OCI-M2 (cell line): ENCODE measurements around the gene CNPPD1.

Experiments used
- DNase-seq: peaks from one replicate; lab custom pipeline; 2025; ENCODE audit not compliant: unreplicated experiment; lab: John Stamatoyannopoulos, UW

Gene CNPPD1

DNA sequence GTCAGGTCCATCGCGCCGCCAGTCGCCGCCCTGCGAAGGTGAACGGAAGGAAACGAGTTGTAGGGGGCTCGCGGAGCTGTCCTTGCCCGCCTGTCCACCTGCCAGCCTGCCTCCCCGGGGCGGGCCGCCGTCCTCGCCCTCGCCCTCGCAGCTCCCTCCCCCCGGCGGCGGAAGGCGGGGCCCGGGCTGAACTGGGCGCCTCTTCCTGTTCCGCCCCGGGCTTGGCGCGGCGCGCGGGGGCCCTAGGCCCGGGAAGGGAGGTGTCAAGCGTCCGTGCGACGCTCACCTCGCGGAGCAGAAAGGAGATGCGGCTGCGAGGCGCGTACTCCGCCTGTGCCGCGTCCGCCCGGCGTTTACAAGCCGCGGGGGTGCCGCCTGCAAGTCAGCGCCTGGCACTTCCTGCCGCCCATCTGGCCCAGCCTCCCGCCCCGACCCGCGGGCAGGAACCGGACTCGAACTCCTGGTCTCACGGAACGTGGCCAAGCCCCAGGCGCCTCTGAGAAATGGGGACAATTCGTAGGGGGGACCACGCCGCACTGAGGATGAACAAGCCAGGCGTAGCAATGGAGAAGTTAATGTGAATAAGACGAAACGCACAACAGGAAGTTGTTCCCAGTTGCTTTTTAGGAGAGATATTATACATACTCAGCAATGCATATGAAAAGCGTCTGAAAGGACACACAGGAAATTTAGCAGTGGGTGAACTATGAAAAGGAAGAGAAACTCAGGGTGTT is at the start of gene CNPPD1:
CNPPD1 (minus strand) TSS at position 108 of the 734 bp plus-strand sequence; CDS start at position 11, 97 bp downstream.
- DNase-seq = no peak

DNA sequence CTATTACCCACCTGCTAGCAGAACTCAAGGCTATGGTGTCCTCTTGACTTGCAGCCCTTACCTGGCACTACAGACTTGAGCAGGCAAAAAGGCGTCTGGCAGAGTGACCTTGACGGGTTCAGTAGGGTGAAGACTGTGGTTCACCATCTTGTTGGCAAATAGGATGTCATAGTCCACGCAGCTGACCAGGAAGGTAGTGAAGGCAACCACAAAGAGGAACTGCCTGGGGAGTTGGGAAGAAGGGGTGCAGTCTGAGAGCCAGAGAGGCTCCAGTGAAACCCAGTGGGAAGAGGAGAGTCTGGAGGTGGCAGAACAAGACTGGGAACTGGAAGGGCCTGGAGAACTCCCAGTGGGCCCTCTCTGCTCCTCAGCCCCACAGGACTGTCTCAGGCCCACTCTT is 48.6 kb upstream of the CNPPD1 start:
- no peak for DNase-seq

DNA sequence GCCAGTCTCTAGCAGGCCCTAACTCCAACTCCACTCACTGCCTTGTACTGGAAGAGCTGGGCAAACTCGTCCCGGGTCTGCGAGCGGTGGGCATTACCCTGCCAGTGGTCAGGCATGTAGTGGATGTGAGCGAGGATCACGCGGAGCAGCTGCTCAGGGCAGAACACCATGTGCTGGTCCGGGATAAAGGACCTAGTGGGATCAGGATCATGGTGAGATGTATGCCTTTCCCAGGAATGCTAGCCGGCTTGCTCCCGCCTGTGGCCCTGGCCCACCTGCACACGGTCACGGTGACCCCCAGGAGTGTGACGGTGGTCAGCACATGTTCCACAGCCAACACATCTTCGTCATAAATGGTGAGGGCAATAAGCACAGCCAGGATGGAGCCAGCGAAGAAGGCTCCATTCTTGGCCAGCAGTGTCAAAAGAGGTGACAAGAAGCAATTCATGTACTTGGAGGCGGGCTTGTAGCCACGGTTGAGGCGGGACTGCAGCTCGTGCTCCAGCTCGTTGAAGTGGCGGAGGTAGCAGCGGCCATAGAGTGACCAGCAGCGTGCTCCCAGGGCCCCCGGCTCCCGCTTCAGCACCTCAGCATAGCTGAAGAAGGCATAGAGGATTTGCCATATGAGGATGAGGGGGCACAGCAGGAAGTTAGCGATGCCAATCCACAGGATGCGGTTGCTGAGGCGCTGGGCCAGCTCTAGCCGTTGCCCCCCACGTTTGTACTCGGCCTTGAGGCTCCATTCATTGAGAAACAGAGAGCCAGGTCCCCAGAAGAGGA is 47.3 kb upstream of the CNPPD1 start:
- no peak for DNase-seq

DNA sequence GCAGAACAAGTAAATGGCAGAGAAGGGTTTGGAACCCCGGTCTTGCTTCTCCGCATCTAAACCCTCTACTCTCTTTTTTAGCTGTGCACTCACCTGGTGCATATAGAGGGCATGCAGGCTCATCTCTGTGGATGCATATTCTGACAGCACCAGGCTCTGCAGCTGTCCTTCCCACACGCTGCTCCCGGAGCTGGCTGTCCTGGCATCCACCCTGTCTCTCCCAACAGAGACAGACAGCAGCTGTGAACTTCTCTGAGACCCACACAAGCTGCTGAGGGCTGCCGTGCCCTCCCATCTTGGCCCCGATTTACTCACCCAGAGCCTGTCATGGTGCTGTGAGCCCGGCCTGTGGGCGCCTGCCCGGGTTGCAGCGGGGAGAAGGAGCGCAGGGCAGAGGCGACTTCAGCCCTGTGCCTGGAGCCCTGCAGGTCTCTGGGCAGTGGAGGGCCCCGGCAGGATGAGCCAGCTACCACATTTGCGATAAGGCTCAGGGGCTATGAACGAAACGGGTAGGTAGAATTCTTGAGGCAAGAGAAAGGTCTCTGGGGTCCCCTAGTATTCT is 45.3 kb upstream of the CNPPD1 start:
- DNase-seq = no peak

DNA sequence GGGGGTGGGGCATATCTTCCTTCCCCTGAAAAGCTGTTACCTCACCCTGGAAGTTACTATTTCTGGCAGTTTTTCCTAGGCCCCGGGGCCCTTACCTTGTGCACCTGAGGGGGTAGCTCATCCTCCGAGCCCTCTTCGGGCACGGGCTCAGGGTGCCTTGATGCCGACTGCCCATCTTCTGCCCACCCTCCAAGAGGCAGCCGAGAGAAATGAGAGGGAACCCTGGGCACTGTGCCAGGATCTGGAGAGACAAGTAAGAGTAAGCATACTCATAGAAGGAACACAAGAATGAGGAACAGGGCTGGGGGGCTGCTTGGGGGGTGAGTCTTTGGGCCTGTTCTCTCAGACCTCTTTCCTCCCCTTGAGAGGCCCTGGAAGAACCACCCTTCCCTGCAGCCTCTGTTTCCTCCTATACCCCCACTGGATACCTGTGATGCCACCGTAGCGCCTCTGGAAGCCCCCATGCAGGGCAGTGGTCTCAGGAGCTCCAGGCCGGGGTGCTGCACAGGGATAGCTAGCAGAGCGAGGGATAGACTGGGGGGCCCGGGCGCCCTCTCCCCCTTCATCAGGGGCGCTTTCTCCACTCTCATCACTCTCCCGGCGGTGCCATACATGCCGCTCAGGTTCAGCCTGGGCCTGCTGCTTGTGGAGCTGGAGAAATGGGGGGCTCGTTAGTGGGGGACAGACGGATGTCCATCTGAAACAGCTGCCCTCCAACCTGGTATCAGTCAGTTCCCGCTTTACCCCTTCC is 44.1 kb upstream of the CNPPD1 start:
- DNase-seq = no peak

DNA sequence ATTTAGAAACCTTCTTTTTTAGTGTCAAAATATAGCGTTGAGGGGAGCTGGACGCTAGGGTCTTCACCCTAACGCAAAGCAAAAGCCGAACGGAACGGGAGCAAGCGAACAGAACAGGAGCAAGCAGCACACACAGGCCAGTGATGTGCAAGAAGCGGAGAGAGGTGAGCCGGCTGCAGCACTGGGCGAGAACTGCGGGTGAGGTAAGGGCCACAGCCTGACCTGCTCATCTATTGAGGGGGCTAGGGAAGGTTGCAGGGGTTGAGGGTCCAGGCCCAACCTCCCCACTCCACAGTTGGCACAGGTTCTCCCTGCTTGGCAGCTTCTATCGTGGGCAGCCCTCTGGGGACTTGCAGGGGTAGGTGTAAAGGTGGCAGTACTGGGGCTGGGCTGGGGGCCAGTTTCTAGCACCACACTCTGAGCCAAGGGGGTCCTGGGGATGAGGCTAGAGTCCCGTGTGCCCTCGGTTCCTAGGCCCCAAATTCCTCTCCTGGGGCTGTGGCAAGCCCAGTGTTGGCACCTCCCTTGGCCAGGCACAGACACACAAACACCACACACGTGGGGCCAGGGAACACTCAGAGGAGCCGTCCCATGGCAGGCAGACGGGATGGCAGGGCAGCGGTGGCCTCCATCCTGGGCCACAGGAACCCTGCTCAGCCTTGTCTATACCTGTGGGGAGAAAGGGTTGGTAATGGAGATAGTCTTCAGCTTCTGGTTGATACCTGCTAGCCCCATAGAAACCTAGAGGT is 43.2 kb upstream of the CNPPD1 start:
- DNase-seq = no peak

DNA sequence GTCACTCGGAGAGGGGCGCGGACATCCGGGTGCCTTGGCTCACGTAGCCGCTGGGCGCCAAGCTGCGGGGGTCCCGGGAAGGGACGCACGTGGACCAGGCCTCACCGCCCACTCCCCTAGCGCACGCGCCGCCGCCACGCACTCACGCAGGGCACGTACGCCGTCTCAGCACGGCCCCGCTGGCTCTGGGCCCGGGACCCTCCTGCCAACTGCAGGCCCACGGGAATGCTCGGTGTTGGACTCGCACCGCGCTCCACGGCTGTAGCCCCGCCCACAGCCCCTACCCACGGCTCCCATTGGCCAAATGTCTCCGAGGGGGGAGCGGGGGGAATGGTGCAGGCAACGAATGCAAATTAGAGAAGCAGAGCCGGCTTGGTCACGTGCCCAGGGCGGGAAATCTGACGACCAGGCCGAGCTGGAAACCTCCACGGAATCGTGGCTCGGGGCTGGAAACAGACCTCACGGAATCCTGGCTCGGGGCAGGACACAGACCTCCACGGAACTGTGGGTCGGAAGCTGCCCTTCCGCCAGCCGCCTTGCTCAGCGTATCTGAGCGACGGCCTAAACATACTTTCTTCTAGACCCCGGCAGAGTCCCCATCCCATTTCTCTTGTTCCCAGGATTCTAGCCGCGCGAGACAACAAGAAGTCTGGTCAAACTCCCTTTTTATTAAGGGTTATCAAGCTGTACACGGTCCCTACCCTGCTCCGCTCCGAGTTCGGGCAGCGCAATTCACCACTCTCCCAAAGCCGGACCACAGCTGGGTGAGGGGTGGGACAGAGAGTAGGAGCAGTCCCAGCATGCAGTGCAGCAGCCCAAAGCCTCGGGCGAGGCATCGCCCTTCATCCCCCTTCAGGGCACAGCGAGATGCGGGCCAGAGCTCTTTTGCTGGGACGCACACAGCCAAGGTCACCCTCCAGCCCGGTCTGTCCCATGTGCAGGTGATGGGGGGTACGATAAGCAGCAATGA is 42.3 kb upstream of the CNPPD1 start, which contains the start of gene ABCB6:
ABCB6 (minus strand) TSS at position 227 of the 970 bp plus-strand sequence. CDS start 285 bp downstream, outside the sequence.
- no peak for DNase-seq

DNA sequence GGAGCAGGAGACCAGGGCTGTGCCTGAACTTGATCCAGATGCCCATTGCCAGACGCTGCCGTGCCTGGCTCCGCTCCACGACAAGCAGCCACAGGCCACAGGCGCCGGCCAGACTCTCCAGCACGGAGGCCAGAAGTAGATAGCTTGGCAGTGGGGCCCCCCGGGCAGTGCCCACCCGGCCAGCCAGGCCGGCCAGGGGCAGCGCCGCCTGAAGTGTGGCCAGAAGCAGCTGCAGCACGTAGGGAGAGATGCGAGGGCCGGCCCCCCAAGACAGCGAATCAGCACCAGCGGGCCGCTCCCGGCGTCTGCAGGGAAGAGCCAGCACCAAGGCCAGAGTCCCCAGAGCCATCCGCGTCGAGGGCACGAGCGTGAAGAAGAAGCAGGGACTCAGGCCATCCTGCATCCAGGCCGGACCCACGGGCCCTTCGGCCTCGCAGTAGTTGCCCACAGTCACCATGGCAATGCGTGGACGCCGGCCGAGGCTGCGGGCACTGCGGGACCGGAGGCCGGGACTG is 41.5 kb upstream of the CNPPD1 start:
- no peak for DNase-seq

DNA sequence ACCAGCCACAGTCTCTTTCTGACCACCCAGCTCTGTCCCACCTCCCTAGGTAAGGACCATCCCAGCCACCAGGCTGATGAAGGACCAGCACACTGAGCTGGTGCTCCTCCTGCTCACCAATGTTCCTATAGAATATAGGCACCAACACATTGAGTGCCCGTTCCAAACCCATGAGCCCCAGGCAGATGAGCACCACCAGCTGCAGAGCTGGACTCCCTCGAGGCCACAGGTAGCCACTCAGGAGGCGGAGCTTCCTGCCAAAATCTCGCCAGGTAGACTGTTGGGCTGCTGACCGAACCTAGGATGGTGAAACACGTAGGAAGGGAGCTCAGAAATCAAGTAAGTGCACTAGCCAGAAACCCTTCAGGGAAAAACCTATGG is 39.8 kb upstream of the CNPPD1 start:
- DNase-seq = no peak

DNA sequence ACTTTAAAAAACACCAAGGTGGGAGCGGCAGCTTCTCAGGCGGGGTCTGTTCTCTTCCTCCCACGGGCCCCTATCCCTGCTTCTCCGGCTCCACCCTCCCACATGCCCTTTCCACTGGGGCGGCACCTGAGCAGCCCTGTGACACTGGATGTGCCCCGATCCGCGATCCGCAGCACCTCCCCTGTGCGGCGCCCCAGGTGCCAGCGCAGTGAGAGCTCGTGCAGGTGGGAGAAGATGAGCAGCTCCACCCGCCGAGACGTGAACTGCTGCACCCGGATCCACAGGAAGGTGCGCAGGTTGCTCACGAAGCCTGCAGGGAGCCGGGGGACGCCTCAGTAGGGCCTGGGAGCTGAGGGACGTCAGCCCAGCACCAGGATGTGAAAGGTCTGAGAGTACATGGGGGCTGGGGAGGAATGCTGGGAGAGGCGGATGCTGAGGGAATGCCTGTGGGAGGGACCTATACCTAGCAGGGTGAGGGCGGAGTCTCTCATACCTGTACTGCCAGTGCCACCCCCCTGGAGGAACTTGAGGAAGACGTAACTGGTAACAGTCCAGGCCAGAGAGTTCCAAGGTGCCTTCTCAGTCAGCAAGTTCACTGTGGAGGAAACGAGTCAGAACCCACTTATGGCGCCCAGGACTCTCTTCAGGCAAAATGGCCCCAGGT is 39.3 kb upstream of the CNPPD1 start:
- DNase-seq = no peak

DNA sequence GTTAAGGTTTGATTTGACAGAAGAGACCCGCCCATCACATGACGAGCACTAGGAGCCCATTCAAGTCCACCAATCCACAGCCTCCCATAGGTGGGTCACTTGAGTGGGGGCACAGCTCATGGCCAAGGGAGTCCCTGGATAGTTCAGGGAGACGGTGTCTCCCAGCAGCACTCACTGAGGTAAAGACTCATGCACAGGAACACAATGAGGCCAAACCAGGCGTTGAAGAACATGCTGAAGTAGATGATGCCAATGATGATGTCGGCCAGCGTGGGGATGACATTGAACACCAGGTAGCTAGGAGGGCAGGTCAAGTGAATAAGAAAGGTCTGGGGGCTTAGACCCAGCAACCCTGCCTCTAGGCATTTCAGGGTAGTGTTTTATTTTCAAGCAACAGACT is 38.1 kb upstream of the CNPPD1 start:
- no peak for DNase-seq

DNA sequence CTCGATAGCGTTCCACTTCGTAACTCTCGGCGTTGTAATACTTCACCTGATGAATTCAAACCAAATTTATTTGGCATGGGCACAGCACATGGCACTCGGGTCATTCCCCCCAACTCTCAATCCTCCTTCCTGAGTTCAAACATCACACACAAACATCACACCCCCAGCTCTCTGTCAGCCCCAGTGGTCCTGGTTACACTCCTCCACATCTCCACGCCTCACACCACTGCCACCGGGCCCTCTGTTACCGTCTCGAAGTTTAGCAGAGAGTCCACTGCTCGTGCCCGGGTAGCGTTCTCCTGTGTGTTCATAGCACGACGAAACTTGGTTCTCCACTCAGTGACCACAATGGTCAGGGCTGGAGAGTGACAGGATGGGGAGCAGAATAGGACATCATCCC is 37.4 kb upstream of the CNPPD1 start:
- no peak for DNase-seq

DNA sequence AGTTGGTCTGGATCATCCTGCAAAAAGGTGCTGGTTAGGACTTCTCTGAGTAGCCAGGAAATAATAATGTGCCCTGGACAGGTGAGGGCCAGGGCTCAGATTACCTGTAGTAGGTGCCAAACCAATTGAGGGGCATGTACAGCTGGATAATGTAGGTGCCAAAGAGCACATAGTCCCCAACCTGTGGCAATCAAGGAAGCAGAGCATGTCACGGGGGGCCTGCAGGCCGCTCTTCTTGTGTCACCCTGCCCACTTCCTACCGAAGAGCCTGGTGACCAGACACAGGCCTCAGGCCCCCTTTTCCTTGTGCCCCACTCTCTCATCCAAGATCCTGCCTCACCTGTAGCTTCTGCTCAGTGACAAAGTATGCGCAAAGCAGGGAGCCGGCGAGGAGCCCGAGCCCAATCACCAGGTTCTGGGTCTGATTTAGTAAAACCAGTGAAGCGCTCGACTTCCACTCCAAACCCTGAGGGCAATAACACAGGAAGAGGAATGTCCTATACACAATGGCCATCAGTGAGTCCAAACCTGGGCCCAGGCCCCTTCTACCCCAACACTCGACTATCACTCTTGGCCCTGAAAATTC is 36.9 kb upstream of the CNPPD1 start:
- DNase-seq = no peak

DNA sequence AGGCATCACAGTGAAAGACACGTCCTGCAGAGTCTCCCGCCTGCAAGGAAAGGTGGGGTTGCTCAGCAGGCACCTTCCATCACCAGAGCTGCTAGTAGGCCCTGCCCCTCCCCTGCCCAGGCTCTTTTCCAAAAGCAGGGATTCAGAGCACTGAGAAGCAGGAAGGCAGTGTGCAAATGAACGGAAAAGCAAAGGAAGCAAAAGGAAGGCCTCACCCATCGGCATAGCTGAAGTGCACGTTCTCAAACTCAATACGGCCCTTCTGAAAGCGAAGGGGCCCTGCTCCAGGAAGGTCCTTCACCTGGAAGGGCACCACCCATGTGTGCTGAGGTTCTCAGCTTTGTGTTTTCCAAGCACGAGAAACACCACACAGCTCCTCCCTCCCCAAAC is 36.3 kb upstream of the CNPPD1 start:
- no peak for DNase-seq

DNA sequence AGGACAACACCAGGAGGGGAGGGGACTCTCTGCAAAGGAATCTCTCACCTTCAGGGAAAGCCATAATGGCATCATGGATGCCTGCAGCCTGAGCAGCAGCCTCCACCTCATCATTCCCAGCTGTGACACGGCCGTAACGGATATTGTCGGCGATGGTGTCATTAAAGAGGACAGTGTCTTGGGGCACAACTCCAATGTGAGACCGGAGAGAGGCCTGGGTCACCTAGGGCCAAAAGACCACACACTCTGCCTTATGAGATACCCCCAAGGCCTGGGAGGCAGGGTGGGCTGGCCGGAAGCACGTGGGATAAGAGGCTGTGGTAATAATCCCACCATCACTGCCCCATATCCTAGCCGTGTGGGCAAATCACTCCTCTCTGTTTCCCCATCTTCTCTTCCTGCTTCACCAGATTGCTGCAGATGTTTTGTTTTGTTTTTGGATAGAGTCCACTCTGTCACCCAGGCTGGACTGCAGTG is 34.2 kb upstream of the CNPPD1 start:
- DNase-seq = no peak

DNA sequence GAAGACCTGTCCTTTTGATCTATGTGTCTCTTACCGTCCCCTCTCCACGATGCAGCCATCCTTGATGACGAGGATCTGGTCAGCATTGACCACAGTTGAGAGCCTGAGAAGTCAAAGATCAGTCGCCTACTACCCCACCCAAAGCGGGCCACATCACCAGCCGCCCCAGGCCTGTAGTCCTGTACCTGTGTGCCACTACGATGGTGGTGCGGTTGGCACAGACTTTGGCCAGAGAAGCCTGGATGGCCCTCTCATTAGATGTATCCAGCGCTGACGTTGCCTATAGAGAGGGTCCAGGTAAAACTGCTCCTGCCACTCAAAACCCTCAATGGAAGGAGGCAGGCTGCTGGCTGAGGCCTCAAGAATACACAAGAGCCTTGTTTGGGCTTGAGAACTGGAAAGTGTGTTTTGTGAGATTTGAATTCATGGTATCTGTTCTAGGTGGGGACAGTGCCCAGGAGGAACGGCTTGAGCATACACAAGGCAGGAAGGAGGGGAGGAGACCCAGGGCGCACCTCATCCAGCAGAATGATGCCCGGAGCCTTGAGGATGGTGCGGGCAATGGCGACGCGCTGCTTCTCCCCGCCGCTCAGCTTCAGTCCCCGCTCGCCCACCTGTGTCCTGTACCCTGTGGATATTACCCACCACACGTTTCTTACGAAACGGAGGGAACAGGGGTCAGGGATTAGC is 33.6 kb upstream of the CNPPD1 start:
- DNase-seq = no peak
